CD4-positive, alpha-beta T cell treated with Interleukin-2 at 100 ng/mL for 4 hours (primary cell): ENCODE measurements around the gene RALGAPB.
"Not testable (repeated sequence)": the region's sequence is repeated elsewhere in the genome, so short reads cannot be mapped to it uniquely, and the experiment has no call there.

Experiments used
- DNase-seq: peaks from one replicate; pipeline ENCODE4 v3.0.0-alpha.2; 2020; ENCODE audit warnings: low spot score

Gene RALGAPB

DNA sequence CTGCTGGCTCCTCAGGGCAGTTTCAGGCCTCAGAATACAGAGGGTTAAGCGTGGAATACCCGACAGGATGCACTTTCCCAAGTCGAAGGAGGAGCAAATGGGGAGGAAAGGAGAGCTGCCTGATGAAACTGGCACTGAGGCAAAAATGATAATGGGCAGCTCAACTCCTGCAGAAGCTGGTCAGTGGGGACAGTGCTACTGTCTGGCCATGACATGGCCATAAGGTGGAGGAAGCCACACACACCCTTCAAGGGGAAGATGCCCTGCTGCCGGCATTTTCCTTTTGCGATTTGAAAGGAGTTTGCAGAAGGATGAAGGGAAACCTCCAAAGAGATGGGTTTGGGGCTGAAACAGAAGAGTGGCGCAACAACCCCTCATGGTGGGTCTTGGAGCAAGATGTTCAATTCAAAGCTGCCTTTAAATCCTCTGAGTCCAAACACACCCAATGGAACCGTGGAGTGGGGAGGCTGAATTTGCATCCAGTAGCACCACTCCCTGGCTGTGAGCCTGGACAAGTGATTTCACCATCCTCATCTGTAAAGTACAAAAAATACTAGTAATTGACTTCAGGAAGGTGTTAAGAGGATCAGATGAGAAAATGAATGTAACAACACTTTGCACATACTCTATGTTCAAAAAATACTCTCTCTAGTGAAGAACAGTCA, 111.6 kb downstream of the RALGAPB start:
- DNase-seq, result no peak

DNA sequence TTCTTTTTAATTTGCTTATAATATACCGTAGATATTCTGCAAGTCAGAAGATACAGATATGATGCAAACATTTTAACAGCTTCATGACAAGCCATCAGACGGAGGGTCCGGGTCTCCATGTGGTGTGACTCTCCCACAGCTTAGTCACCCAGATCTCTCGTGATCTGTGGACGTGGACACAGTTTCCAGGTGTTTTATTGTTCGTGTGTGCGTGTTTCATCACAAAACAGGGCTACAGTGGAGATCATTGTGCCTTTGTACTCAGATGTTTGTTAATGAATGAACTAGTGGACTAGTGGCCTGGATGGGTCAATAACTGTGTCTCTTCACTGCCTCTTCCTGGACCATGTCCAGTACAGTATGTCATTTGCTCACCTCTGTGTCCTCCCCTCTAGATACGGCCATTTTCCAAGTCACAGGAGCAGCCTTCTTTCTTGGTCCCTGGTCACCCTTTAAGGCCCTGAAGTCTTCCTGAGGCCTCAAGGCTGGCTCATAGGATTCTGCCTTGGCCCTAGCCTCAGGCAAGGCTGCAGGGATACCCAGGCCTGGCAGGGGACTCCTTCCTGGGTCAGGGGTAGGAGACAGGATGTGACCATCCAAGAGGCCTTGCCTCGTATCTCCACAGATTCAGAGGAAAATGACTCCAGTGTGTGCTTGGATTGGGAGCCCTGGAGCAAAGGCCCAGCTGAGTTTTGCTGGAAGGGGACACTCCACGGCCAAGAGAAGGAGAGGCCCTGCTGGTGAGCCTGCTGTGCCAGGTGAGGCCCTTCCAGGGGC, 112.9 kb downstream of the RALGAPB start:
- DNase-seq, result no peak

DNA sequence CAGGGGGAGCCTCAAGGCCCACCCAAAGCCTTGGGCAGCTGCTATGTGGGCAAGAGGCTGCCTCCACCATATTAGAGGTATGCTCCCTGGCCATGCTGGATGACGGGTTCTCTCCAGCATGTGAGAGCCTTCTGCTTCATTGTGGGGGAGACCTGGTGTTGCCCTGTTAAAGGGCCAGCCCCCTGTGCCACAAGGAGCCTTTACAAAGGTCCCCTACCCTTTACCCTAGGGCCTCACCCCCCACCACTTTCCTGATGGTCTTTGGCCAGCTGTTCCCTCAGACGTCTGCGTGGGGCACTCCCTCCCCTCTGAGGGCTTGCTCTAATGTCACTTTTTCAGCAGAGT, 113.5 kb downstream of the RALGAPB start:
- DNase-seq, result no peak

DNA sequence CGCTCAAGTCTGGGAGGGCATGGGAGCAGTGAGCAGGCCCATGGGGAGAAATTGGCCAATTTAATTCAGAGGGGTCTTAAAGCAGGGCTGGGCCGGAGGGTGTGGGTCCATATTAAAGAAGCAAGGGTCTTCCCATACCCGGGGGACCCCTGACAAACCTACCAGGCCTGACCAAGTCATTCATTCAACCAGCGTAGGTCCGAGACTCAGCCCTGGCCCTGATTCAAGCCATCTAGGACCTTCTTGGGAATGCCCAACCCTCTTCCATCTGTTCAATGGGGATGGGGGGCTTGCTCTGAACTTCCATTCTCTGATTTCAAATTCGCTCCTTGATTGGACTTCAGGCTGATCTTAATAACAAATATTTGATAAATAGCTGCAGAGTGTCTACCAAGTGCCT, 115.7 kb downstream of the RALGAPB start:
- DNase-seq, result no peak

DNA sequence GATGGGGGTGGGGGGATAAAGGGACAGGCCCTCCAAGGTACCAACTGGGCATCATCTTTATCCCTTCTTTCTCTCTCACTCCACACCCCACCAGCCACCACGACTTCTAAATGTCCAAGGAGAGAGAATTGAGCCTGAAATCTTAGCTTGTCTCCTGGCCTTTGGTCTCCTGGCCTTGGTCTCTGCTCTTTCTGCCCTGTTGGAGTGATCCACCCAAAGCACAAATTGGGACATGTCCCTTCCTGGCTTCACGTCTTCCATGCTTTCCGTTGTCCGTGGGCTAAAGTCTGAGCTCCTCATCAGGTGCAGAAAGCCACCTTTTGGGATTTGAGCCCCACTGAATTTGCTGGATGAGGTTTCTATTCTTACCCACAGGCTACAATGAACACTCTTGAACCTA, 116.7 kb downstream of the RALGAPB start:
- no peak for DNase-seq

- no peak for DNase-seq
Measured at GRCh38 chr20:38589967-38590675, 117.5 kb downstream of the RALGAPB start.

DNA sequence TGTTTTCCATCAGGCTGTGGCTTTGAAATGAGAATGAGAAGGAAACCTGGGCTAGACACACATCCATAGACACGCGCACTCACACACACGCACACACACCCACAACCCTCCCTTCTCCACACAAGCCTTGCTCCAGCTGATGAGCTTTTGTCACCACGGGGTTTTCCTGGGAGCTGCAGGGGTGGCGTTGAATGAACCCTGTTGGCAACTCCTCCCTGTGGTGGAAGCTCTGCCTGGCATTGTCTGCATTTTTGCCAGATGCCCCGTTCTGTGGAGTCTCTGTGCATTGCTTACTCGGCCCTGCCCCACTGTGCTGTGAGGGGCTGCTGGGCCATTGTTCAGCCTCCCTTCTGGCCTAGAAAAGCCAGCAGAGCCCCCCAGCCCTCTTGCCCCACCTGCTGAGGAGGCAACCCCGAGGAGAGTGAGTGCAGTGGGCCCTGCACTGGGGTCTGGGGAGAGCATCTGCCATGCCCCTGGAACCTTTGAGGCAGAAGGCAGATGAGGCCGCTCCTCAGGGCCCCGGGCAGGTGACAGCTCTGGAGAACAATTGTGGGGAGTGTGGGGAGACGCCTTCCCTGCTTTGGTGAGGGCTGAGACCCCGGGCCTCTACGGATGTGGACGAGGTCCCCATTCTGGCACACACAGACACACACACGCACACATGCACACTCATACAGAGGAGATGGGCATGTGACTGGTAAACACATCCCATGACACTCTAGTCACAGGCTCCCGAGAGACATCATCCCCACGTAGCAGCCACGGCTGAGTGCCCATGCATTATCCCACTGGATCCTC, 118.2 kb downstream of the RALGAPB start:
- DNase-seq, result no peak

DNA sequence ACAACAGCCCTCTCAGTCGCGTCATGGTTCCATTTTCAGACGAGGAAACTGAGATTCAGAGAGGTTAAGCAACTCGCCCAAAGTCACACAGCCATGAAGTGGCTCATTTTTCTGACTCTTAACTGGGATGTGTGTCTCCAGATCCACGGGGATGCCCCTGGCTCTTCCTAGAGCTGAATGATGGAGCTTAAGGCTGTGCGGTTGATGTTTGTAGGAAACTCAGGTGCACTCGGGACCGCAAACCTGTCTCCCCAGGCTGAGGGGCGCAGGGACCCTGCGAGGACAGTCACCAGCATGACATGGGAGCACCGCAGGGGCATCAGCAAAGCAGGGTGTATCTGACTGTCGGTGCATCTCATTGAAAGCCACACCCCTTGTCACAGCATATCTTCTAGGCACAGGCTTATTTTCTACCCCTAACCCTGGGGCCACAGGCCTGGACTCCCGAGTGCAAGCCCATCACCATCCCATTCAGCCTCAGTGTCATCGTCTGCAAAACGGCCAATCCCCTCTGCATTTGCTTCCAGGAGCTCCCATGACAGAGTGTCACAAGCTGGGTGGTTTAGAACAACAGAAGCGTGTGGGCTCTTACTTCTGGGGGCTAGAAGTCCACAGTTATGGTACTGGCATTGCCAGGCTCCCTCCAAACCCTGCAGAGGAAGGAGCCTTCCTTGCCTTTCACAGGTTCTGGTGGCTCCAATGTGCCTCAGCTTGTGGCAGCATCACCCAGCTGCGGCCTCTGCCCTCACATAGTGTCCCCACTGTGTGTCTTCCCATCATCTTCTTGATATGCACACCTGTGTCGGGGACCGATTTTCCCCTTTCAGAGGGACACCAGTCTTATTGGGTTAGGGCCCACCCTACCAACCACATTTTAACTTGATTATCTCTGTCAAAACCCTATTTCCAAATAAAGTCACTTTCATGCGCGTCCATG, 119.1 kb downstream of the RALGAPB start:
- DNase-seq, result no peak

DNA sequence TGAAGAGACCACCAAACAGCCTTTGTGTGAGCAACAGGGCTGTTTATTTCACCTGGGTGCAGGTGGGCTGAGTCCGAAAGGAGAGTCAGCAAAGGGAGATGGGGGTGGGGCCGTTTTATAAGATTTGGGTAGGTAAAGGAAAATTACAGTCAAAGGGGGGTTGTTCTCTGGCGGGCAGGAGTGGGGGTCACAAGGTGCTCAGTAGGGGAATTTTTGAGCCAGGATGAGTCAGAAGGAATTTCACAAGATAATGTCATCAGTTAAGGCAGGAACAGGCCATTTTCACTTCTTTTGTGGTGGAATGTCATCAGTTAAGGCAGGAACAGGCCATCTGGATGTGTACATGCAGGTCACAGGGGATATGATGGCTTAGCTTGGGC, 119.8 kb downstream of the RALGAPB start:
- DNase-seq, result not testable (repeated sequence)

DNA sequence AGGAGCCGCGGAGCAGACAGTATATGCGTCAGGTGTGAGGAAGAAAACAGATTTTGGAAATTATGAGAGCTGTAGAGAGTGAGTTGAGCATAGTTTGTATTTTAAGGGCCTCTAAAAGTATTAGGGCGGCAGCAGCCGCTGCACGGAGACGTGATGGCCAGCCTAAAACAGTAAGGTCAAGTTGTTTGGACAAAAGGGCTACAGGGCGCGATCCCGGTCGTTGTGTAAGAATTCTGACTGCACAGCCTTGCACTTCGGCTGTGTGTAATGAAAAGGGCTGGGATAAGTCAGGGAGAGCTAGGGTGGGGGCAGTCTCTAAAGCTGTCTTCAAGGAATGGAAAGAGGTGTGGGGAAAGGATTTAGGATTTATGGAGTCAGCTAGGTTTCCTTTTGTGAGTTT, 121.6 kb downstream of the RALGAPB start:
- not testable (repeated sequence) for DNase-seq

DNA sequence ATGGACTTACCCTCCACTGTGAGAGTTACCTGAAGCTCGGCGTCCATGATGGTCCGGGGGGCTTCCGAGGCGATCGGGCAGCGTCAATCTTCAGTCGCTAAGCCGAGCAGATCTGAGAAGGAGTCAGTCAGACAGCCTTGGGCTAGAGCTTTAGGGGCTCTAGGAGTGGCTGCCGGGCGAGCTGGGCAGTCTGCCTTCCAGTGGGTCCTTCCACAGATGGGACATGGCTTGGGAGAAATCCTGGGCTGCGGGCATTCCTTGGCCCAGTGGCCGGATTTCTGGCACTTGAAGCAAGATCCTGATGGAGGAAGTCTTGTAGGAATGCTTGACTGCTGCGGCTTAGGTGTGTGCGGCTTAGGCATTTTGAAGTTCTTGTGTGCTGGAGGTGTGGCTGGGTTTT, 123.2 kb downstream of the RALGAPB start:
- not testable (repeated sequence) for DNase-seq

DNA sequence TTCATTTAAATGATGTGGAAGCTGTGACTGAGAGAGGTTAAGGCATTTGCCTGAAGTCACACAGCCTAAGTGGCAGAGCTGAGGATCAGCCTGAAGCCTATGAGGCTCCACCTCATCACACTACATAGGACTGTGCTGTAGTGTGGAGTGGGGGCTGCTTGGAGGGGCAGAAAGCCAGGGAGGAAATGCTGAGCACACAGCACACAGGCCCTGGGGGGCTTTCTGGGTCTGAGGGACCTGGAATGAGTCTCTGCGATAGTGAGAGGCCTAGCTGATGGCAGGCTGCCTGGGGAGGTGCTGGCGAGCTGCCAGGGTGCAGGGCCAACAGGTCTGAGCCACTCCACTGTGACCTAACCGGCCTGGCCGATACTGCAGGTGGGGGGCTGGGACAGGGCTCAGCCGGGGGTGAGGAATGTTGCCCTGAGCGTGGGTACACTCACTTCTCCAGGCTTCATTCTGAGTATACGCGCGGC, 126.8 kb downstream of the RALGAPB start:
- DNase-seq, result no peak

DNA sequence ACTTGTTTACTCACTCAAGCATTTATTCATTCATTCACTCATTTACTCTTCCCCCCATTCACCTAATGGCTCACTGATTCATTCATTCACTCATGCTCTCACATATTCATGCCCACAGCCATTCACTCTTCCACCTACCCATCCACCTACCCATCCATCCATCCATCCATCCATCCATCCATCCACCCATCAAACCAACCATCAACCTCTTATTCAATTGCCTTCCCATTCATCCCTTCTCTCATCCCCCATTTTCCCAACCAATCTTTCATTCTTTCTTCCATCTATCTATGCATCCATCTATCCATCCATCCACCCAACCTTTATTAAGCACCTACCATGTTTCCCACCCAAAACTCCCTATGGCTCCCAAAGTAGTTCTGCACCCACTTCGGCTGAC, 127.4 kb downstream of the RALGAPB start:
- DNase-seq, result no peak

DNA sequence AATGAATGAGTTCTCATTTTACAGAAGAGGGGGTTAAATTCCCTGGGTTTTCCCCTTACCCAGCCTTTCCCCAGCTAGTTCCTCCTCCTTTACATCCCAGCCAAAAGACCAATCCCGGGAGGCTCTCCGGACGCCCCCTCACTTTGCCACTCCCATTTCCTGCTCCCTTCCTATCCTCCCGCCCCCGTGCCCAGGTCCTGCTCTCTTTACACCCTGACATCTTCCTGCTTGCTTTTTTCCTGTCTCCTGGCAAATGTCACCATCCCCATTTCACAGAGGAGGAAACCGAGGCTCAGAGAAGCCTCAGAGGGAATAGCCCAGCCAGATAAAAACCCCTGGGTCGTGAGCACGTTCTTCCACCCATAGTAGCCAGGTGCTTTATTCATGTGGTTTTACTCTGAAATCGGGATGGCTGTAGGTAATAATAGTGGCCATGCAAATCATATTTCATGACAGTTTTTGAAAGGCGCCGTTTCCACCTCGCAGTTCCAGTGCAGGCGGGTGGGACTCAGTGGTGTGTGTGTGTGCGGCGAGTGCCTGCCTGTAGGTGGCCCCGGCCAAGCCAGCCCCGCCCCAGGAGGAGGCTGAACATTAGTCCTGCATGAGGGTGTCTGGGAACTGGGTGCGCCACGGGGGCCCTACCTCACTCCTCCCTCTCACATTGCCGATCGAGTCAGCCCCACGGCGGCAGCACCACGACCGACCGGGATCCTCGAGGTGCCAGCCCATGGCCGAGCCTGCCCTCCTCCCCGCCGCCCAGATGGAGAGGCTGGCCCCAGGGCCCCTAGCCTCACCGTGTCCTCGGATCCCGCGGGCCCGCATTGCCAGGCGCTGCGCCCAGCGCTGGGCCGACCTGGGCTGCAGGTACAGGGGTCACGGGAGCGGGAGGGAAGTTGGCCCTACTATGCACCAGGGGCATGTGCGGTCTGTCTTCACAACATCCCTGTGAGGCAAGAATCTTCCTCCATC, 128.9 kb downstream of the RALGAPB start, which contains the start of gene ARHGAP40:
TSS of gene ARHGAP40 (plus strand) at position 594 of the 969 bp plus-strand sequence.
- DNase-seq, result no peak

- DNase-seq, result no peak
Measured at GRCh38 chr20:38602185-38602581, 129.5 kb downstream of the RALGAPB start.

DNA sequence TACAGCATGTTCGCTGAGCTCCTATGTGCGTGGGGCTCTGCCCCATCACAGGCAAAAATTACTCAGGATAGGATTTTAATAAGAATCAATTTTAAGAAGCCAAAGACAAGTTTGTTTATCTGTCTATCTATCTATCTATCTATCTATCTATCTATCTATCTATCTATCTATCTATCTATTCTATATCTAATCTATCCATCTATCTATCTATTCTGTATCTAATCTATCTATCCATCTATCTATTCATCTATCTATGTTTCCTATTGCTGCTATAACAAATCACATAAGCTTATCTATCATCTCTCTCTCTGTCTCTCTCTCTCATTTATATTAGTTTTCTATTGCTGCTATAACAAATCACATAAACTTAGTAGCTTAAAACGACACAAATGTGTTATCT, 130.6 kb downstream of the RALGAPB start:
- DNase-seq, result no peak

DNA sequence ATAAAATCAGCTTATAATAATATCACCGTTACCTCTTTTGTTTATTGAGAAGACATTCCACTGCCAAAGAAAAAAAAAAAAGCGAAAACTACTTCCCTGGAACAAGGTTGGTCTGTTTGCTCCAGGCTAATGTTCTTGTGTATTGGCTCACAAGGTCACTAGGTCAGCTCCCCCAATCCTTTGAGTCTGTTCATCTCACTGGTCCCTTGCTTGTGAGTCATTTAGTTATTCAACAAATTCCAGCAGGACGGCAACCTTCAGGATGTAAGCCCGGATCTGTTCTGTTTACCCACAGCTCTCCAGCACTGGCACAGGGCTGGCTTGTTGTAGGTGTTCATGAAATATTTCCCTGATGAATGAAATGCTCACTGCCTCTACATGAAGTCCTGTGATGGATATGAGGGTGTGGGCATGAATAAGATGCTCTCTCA, 132.2 kb downstream of the RALGAPB start:
- no peak for DNase-seq

DNA sequence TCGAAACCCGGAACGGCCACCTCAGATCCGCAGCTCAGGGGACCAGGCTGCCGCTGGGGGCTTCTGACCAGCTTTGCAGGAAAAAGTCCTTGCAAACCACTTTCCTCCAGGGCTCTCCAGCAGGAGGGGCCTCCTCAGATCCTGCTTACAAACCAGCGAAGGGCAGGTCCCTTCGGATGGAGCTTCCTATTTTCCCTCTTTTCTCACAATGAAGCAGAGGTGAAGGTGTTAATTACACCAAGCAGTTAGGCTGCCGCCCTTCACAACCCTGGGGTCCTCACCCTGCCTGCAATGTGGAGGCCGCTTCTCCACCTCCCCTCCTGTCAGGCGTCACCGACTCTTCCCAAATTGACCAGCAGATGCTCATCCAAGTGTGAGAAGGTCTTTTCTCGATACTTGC, 134.7 kb downstream of the RALGAPB start:
- DNase-seq, result no peak

DNA sequence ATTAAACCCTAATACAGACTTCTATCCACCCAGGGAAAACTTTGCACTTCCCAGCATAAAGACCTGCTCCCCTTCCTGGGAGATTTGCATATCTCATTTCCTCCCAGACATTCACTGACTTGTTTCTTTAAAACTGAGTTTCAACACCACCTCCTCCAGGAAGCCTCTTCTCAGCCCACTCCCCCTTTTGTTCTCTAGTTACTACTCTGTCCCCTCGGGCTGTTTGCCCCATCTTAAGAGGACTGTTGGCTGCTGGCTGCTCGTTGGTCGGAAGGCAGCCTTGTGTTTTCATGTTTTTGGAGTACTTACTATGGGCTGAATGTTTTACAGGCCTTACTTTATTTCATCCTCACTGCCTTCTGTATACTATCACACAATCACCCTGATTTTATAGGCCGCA, 135.5 kb downstream of the RALGAPB start:
- no peak for DNase-seq

- DNase-seq, result no peak
Measured at GRCh38 chr20:38609815-38610214, 137.2 kb downstream of the RALGAPB start.
